PC-3 (cell line): ENCODE data around the gene BCAS3. TPM values are rescaled to one million over a fixed set of nuclear protein-coding genes. Genes with fewer than 3 reads are reported as not detected.

ENCODE experiments used
- ATAC-seq: fragments of 200-7000 bp; cut with Tn5 transposase; 2 replicates; pipeline ENCODE4 v1.9.1; 2020; ENCODE audit warnings: mild to moderate bottlenecking, moderate library complexity
- BruUV-seq: library from RNA; stranded (reverse); fragments of 400-500 nt; replicated peaks from 2 replicates; lab custom pipeline; 2021; lab: Mats Ljungman, UMichigan
- CTCF ChIA-PET: fragments of 300-600 bp; sonication (Branson Sonifier 250); formaldehyde crosslinking; loops from one replicate; lab custom pipeline; 2022; ENCODE audit warnings: antibody characterized with exemption; lab: Charles Lee
- POLR2A ChIA-PET: fragments of 300-600 bp; sonication (Branson Sonifier 250); formaldehyde crosslinking; loops from one replicate; lab custom pipeline; 2022; ENCODE audit warnings: antibody characterized with exemption; ENCODE audit not compliant: unreplicated experiment; lab: Charles Lee
- DNase-seq: peaks from one replicate; pipeline ENCODE4 v3.0.0-alpha.2; 2015
- H2AFZ ChIP-seq: fragments of 300-600 bp; sonication (generic); 2 replicates; pipeline ENCODE4 v1.6.0; 2016; ENCODE audit warnings: antibody characterized with exemption, low read length
- H3F3A ChIP-seq: fragments of 300-600 bp; sonication (generic); one replicate; pipeline ENCODE4 v1.6.0; 2017; ENCODE audit warnings: antibody characterized with exemption, low read length, control low read depth, mild to moderate bottlenecking; ENCODE audit not compliant: unreplicated experiment
- H3K27ac ChIP-seq: fragments of 300-600 bp; sonication (generic); 2 replicates; pipeline ENCODE4 v1.5.1; 2016; ENCODE audit warnings: mild to moderate bottlenecking, low read length
- H3K27me3 ChIP-seq: fragments of 300-600 bp; sonication (generic); 2 replicates; pipeline ENCODE4 v1.6.1; 2016; ENCODE audit warnings: low read length, mixed read lengths
- H3K36me3 ChIP-seq: fragments of 300-600 bp; sonication (generic); 2 replicates; pipeline ENCODE4 v1.6.1; 2016; ENCODE audit warnings: low read depth, mixed run types, low read length, mixed read lengths
- H3K4me1 ChIP-seq: fragments of 300-600 bp; sonication (generic); 2 replicates; pipeline ENCODE4 v1.5.1; 2016; ENCODE audit warnings: low read length; ENCODE audit not compliant: insufficient read depth
- H3K4me2 ChIP-seq: fragments of 300-600 bp; sonication (generic); 2 replicates; pipeline ENCODE4 v1.6.0; 2016; ENCODE audit warnings: low read length
- H3K4me3 ChIP-seq: fragments of 300-600 bp; sonication (generic); 2 replicates; pipeline ENCODE4 v1.5.1; 2016; ENCODE audit warnings: mild to moderate bottlenecking, low read length, mixed read lengths
- H3K79me2 ChIP-seq: fragments of 300-600 bp; sonication (generic); 2 replicates; pipeline ENCODE4 v1.6.1; 2017; ENCODE audit warnings: low read length, mixed read lengths
- H3K9ac ChIP-seq: fragments of 300-600 bp; sonication (generic); 2 replicates; pipeline ENCODE4 v1.6.0; 2016; ENCODE audit warnings: mild to moderate bottlenecking, low read length
- H3K9me2 ChIP-seq: fragments of 300-600 bp; sonication (generic); replicated peaks from 2 replicates; pipeline ENCODE4 v1.6.1; 2016; ENCODE audit warnings: mixed run types, low read length, mixed read lengths
- H3K9me3 ChIP-seq: fragments of 300-600 bp; sonication (generic); 2 replicates; pipeline ENCODE4 v1.6.1; 2016; ENCODE audit warnings: low read length, mixed read lengths
- H4K20me1 ChIP-seq: fragments of 300-600 bp; sonication (generic); 2 replicates; pipeline ENCODE4 v1.6.1; 2016; ENCODE audit warnings: low read length, mixed read lengths
- EZH2 ChIP-seq: fragments of 300-600 bp; sonication (generic); IDR thresholded peaks from one replicate; pipeline ENCODE4 v1.6.1; 2017; ENCODE audit warnings: antibody characterized with exemption, mild to moderate bottlenecking, low read length; ENCODE audit not compliant: unreplicated experiment
- EZH2phosphoT487 ChIP-seq: fragments of 300-600 bp; sonication (generic); IDR thresholded peaks from 2 replicates; pipeline ENCODE4 v1.6.1; 2018; ENCODE audit warnings: mild to moderate bottlenecking, antibody characterized with exemption, low read length, borderline replicate concordance
- intact Hi-C: fragments of 100-400 bp; cut with micrococcal nuclease; formaldehyde crosslinking; loops from 2 replicates; pipeline ENCODE4 v1.9.0; 2023
- total RNA-seq: library from RNA; depleted of rRNA; stranded (reverse); fragments of >200 nt; gene quantifications from 2 replicates; pipeline ENCODE4 v1.2.3, GENCODE V29; 2014
- TF ChIP-seq, protein P1 (sequence below): fragments of 300-600 bp; sonication (generic); conservative IDR thresholded peaks from 2 replicates; pipeline ENCODE4 v1.5.1; 2017; ENCODE audit warnings: antibody characterized with exemption, low read depth, mild to moderate bottlenecking, low read length

BCAS3 gene
- total RNA-seq, 1 experiment from 2014 or later = 25.9 TPM

DNA sequence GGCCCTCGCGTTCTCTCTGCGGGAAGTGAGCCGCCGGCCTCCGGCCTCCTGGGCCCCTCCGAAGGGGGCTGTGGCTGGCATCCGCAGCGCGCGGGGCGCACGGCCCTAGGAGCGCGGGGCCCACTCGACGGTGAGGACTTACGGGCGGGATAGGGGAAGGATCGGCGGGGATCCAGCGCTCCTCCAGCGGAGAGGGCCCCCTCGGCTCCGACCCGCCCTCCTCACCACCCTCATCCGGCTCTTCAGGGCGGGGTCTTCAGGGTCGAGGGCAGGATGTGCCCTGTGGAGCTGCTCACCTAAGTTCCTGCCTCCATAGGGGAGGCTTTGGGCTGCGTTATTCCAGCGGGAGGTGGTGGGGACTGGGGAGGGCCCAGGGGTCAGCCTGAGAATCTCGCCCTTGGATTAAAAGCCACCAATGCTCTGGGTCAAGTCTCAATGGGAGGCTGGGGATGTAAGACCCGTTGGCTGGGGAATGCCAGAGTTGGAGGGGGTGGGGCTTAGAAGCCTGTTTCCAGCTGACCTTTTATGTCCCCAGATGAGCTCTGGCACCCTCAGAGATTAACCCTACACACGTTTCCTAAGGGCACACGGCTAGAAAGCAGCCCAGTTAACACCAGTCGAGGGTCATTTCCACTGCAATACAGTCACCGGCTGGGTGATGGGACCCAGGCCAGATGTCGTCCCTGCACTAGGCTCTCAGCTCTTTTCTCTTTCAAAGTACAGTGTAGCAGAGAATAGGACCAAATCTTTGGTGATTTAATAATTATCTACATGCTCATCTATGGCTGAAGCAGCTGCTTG is 735.4 kb downstream of the BCAS3 start:
- H3K9me3 ChIP-seq = no peaks in the 10 kb centered on the region
- H3K27me3 ChIP-seq = no peaks in the 10 kb centered on the region
- TF ChIP-seq EZH2 (no peak), EZH2phosphoT487 (no peak)
- TF ChIP-seq, protein P1, sequence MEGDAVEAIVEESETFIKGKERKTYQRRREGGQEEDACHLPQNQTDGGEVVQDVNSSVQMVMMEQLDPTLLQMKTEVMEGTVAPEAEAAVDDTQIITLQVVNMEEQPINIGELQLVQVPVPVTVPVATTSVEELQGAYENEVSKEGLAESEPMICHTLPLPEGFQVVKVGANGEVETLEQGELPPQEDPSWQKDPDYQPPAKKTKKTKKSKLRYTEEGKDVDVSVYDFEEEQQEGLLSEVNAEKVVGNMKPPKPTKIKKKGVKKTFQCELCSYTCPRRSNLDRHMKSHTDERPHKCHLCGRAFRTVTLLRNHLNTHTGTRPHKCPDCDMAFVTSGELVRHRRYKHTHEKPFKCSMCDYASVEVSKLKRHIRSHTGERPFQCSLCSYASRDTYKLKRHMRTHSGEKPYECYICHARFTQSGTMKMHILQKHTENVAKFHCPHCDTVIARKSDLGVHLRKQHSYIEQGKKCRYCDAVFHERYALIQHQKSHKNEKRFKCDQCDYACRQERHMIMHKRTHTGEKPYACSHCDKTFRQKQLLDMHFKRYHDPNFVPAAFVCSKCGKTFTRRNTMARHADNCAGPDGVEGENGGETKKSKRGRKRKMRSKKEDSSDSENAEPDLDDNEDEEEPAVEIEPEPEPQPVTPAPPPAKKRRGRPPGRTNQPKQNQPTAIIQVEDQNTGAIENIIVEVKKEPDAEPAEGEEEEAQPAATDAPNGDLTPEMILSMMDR = no peak
- ChIA-PET POLR2A (interaction anchor here (0.6 kb wide), 2 partner anchors 388 to 530 kb away, joined by 3 to 7 read pairs; no protein-coding TSS in a partner anchor), CTCF (interaction anchor here (0.6 to 2.9 kb wide), 6 partner anchors 162 to 611 kb away, joined by 3 to 47 read pairs (median 13); no protein-coding TSS in a partner anchor)
- peak overlapping the region; percentile 96 for H3K4me2 ChIP-seq
- H3F3A ChIP-seq = no peaks in the 10 kb centered on the region
- ATAC-seq (peak; percentile 1), DNase-seq (no peak)
- H4K20me1 ChIP-seq = no peaks in the 10 kb centered on the region
- H3K4me1 ChIP-seq = peaks cover 31% of the 10 kb centered on the region
- peaks cover 9% of the 10 kb centered on the region for H3K79me2 ChIP-seq
- no peaks in the 10 kb centered on the region for H3K36me3 ChIP-seq
- H3K9me2 ChIP-seq = no peaks in the 10 kb centered on the region
- peak overlapping the region; percentile 97 for H2AFZ ChIP-seq
- BruUV-seq = TSS peak; percentile 51
- H3K4me3 ChIP-seq = peak overlapping the region; percentile 84
- peak overlapping the region; percentile 81 for H3K27ac ChIP-seq
- intact Hi-C loops = loop anchor here (1.0 to 10.0 kb wide), 7 partner anchors 138 to 511 kb away; no protein-coding TSS in a partner anchor
- peak overlapping the region; percentile 82 for H3K9ac ChIP-seq

DNA sequence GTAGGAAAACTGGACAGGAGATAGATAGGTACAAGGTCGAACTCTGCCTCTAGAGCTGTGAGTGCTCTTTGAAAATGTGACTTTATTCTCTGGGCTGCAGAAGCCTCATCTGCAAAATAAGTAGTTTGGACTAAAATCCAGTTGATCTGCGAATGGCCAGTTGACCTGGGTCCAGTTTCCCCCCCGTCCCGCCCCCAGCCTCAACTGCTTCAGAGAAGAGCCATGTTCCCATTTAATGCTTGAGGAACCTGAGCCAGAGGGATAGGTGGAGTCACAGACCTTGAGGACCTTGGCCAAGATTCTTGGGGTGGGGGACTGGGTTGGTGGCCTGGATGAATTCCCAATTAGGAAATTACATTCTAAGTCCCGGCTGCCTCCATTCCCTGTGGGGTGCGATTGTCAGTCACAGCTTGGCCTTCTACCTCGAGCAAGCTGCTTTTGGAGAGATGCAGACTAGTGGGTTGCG is 736.0 kb downstream of the BCAS3 start:
- Histone ChIP-seq H3K27ac (no peak overlapping the region), H3K27me3 (no peaks in the 10 kb centered on the region), H3K9me3 (no peaks in the 10 kb centered on the region), H3F3A (no peaks in the 10 kb centered on the region), H3K4me1 (peaks cover 30% of the 10 kb centered on the region), H4K20me1 (no peaks in the 10 kb centered on the region), H3K79me2 (peaks cover 9% of the 10 kb centered on the region), H3K4me3 (peak overlapping the region; percentile 84; the same call in 1 of the 2 replicates), H3K9ac (no peak overlapping the region), H3K36me3 (no peaks in the 10 kb centered on the region), H2AFZ (no peak overlapping the region; the same call in 1 of the 2 replicates), H3K9me2 (no peaks in the 10 kb centered on the region), H3K4me2 (peak overlapping the region; percentile 96)
- ChIA-PET CTCF (interaction anchor here (0.8 to 2.9 kb wide), 3 partner anchors 162 to 512 kb away, joined by 3 to 47 read pairs (median 32); no protein-coding TSS in a partner anchor), POLR2A (interaction anchor here (0.6 kb wide), 1 partner anchor 529 kb away, joined by 3 read pairs; no protein-coding TSS in a partner anchor)
- BruUV-seq = no TSS peak
- DNase-seq (no peak), ATAC-seq (no peak)
- intact Hi-C loops = loop anchor here (5.0 to 10.0 kb wide), 2 partner anchors 271 to 511 kb away; no protein-coding TSS in a partner anchor
- no peak for TF ChIP-seq EZH2phosphoT487
- TF ChIP-seq EZH2 = no peak
- TF ChIP-seq, protein P1 = no peak
